ENCODE measurements around the gene ZFR2.

Gene ZFR2

DNA sequence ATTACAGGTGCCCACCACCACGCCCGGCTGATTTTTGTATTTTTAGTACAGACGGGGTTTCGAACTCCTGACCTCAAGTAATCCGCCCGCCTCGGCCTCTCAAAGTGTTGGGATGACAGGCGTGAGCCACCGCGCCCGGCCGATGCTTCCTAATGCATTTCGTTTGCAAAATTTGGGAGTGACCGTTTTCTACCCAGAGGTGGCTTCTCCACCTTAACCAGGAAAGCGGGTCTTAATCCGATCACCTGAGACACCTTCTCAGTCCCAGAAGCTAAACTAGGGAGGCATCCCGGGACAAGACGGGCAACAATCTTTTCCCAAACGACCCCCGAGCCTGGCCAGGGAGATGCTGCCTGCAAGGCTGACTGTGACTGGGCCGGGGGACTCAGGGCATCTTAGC is 67.8 kb downstream of the ZFR2 start:
- H3K4me3 ChIP-seq: no peak overlapping the region
- peaks cover 0 to 83% of the 10 kb centered on the region in 2 donors for H3K27me3 ChIP-seq
- no peak overlapping the region for H3K27ac ChIP-seq
- intact Hi-C loops (cut with DNase I; ENCODE audit: low total_unique reads): no loop called here
- DNase-seq: no peak
- TF ChIP-seq, protein P1, sequence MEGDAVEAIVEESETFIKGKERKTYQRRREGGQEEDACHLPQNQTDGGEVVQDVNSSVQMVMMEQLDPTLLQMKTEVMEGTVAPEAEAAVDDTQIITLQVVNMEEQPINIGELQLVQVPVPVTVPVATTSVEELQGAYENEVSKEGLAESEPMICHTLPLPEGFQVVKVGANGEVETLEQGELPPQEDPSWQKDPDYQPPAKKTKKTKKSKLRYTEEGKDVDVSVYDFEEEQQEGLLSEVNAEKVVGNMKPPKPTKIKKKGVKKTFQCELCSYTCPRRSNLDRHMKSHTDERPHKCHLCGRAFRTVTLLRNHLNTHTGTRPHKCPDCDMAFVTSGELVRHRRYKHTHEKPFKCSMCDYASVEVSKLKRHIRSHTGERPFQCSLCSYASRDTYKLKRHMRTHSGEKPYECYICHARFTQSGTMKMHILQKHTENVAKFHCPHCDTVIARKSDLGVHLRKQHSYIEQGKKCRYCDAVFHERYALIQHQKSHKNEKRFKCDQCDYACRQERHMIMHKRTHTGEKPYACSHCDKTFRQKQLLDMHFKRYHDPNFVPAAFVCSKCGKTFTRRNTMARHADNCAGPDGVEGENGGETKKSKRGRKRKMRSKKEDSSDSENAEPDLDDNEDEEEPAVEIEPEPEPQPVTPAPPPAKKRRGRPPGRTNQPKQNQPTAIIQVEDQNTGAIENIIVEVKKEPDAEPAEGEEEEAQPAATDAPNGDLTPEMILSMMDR (IDR thresholded peaks at IDR 0.05): no peak
- no peaks in the 10 kb centered on the region for H3K36me3 ChIP-seq
- H3K9me3 ChIP-seq: peaks cover 0 to 15% (median 9%) of the 10 kb centered on the region in 3 donors
- peaks cover 0 to 12% (median 9%) of the 10 kb centered on the region in 4 donors for H3K4me1 ChIP-seq

DNA sequence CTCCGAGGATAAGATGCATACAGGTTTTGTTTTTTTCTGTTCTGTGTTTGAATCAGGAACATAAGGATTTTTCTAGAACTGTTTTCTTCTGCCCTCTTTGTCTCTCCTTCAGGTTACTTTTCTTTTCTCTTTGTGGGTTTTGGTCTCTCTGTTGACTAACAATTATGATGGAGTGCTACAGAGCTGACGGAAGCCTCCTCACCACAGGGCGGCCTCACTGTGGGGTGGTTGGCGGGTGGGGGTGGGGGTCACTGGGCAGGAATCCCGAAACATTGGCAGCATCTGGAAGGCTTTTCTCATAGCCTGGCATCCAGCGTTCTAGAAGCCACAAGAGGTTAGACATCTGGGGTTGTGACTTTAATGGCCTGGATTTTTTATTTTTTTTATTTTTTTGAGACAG is 70.7 kb downstream of the ZFR2 start:
- Histone ChIP-seq H3K4me1 (peaks cover 0 to 12% (median 9%) of the 10 kb centered on the region in 4 donors), H3K36me3 (no peaks in the 10 kb centered on the region), H3K9me3 (peaks cover 0 to 15% (median 9%) of the 10 kb centered on the region in 3 donors), H3K27ac (no peak overlapping the region), H3K4me3 (no peak overlapping the region), H3K27me3 (peaks cover 0 to 60% of the 10 kb centered on the region in 2 donors)
- intact Hi-C loops (cut with DNase I; ENCODE audit: low total_unique reads): no loop called here
- TF ChIP-seq, protein P1 (IDR thresholded peaks at IDR 0.05): no peak
- no peak for DNase-seq

DNA sequence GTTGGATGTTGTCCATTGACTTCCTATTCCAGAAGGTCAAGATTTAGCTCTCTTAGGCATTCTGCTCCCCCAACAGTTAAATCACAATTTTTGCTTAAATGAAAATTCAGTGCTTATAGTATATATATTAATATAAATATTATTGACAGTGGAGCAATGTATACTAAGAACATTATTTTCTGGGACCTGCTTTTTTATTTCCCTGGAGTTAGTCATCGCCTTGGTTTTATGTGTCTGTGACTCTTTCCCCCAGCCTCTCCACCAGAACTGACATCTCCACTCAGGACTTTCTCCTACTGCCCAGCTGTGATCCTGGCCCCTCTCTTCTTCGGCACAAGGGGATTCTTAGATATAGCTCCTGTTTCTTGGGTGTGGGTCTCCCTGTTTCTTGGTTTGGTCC is 72.5 kb downstream of the ZFR2 start:
- TF ChIP-seq, protein P1 (IDR thresholded peaks at IDR 0.05): no peak
- H3K36me3 ChIP-seq: no peaks in the 10 kb centered on the region
- H3K9me3 ChIP-seq: peaks cover 0 to 15% (median 9%) of the 10 kb centered on the region in 3 donors
- DNase-seq: no peak
- intact Hi-C loops (cut with DNase I; ENCODE audit: low total_unique reads): no loop called here
- no peak overlapping the region for H3K4me3 ChIP-seq
- H3K27me3 ChIP-seq: peaks cover 0 to 48% of the 10 kb centered on the region in 2 donors
- peaks cover 0 to 5% (median 3%) of the 10 kb centered on the region in 4 donors for H3K4me1 ChIP-seq
- H3K27ac ChIP-seq: no peak overlapping the region

DNA sequence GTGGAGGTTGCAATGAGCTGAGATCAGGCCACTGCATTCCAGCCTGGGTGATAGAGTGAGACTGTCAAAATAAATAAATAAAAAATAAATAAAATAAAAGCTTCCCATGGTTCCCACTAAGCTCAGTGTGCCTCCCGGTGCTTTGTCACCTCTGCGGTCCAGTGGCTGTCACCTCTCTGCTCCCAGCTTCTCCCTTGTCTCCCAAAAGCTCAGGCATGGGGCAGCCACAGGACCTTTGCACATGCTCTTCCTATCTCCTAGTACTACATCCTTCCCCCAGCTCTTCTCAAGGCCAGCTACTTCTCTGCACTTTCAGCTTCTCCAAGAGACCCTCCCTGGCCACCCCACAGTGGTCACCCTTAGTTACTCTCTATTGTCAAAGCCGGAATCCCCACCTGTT is 75.0 kb downstream of the ZFR2 start:
- DNase-seq: no peak
- H3K9me3 ChIP-seq: peaks cover 0 to 23% (median 9%) of the 10 kb centered on the region in 3 donors
- TF ChIP-seq, protein P1 (IDR thresholded peaks at IDR 0.05): no peak
- no peaks in the 10 kb centered on the region for H3K36me3 ChIP-seq
- peaks cover 0 to 33% of the 10 kb centered on the region in 2 donors for H3K27me3 ChIP-seq
- intact Hi-C loops (cut with DNase I; ENCODE audit: low total_unique reads): no loop called here
- H3K27ac ChIP-seq: no peak overlapping the region
- H3K4me1 ChIP-seq: no peaks in the 10 kb centered on the region
- no peak overlapping the region for H3K4me3 ChIP-seq

DNA sequence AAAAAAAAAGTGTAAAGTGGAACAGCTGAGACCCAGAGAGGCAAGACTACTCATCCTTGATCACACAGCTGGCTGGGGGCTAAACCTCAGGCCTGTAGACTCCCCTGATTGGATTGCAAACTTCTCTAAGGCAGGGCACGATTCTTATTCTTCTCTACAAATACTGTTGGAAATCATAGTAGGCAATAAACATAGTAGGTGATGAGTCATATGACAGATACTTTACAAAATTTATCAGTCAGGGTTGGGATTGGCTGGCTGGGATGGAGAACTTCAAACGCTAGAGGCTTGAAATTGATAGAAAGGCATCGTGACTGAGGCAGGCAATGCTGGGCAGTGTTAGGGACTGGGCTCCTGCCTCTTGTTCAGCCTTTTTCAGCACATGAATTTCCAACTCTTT is 76.7 kb downstream of the ZFR2 start:
- TF ChIP-seq, protein P1 (IDR thresholded peaks at IDR 0.05): no peak
- Histone ChIP-seq H3K27me3 (peaks cover 0 to 21% of the 10 kb centered on the region in 2 donors), H3K4me1 (no peaks in the 10 kb centered on the region), H3K9me3 (peaks cover 0 to 20% (median 9%) of the 10 kb centered on the region in 3 donors), H3K27ac (no peak overlapping the region), H3K4me3 (no peak overlapping the region), H3K36me3 (no peaks in the 10 kb centered on the region)
- DNase-seq: no peak
- intact Hi-C loops (cut with DNase I; ENCODE audit: low total_unique reads): no loop called here

DNA sequence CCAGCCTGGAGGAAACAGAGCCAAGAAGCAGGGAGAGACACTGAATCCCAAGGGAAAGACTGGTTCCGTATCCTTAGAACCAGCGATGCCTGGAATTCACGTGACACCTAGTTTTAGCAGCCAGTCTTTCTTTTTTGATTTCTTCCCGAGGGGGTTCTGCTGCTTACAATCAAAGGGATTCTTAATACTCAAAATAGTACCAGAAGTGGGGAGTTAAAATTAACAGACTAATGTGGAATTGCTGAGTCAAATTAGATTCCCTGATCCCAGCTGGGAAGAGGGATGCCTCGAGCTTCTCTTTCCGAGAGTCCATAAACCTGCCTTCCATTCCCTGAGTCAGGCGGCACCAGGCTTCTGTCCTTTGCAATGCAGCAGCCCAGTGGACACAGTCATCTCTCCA is 77.9 kb downstream of the ZFR2 start:
- H3K27me3 ChIP-seq: peaks cover 0 to 28% of the 10 kb centered on the region in 2 donors
- no peak for DNase-seq
- intact Hi-C loops (cut with DNase I; ENCODE audit: low total_unique reads): no loop called here
- peaks cover 0 to 8% (median 0%) of the 10 kb centered on the region in 3 donors for H3K9me3 ChIP-seq
- TF ChIP-seq, protein P1 (IDR thresholded peaks at IDR 0.05): no peak
- no peak overlapping the region for H3K4me3 ChIP-seq
- no peak overlapping the region for H3K27ac ChIP-seq
- H3K4me1 ChIP-seq: peaks cover 0 to 3% (median 0%) of the 10 kb centered on the region in 4 donors
- no peaks in the 10 kb centered on the region for H3K36me3 ChIP-seq

Data from tibial artery (tissue), 4 donors.